ENCODE results near the gene RFWD3.
A peak's percentile ranks its signal among the peaks of the same experiment; 100 is the strongest.

The RFWD3 gene

GRCh38 chr16:74591876-74592650 lies 74.6 kb downstream of the RFWD3 start:
- Mint-ChIP-seq H3K36me3 (ENCODE audit: low read depth) (peaks cover 70% of the 10 kb centered on the region), H3K27me3 (ENCODE audit: low read depth, poor library complexity) (peaks cover 2% of the 10 kb centered on the region), H3K9me3 (peaks cover 14% of the 10 kb centered on the region), H3K4me3 (no peak overlapping the region), H3K27ac (no peak overlapping the region), H3K4me1 (peaks cover 5% of the 10 kb centered on the region)
- TF ChIP-seq CTCF (IDR thresholded peaks at IDR 0.05), result no peak
- no peak for DNase-seq

- Mint-ChIP-seq H3K27ac (no peak overlapping the region), H3K9me3 (peaks cover 26% of the 10 kb centered on the region)
Measured at GRCh38 chr16:74586948-74587347, 79.7 kb downstream of the RFWD3 start.

GRCh38 chr16:74585846-74586443 lies 80.7 kb downstream of the RFWD3 start:
- no peak for TF ChIP-seq CTCF (IDR thresholded peaks at IDR 0.05)
- DNase-seq, result no peak
- Mint-ChIP-seq H3K4me1 (peaks cover 23% of the 10 kb centered on the region), H3K27me3 (ENCODE audit: low read depth, poor library complexity) (peaks cover 2% of the 10 kb centered on the region), H3K4me3 (no peak overlapping the region), H3K36me3 (ENCODE audit: low read depth) (peaks cover 75% of the 10 kb centered on the region), H3K27ac (no peak overlapping the region), H3K9me3 (peaks cover 26% of the 10 kb centered on the region)

More at GRCh38 chr16:74586948-74587347, 79.7 kb downstream of the RFWD3 start:
- Mint-ChIP-seq H3K4me3 (no peak overlapping the region), H3K27me3 (ENCODE audit: low read depth, poor library complexity) (peaks cover 2% of the 10 kb centered on the region), H3K36me3 (ENCODE audit: low read depth) (peaks cover 71% of the 10 kb centered on the region), H3K4me1 (peaks cover 19% of the 10 kb centered on the region)
- TF ChIP-seq CTCF (IDR thresholded peaks at IDR 0.05), result no peak
- DNase-seq, result no peak

- H3K4me1 Mint-ChIP-seq, result peaks cover 32% of the 10 kb centered on the region
- no peaks in the 10 kb centered on the region for H3K27me3 Mint-ChIP-seq (ENCODE audit: low read depth, poor library complexity)
- no peak for DNase-seq
- no peak for TF ChIP-seq CTCF (IDR thresholded peaks at IDR 0.05)
- H3K9me3 Mint-ChIP-seq, result peaks cover 26% of the 10 kb centered on the region
- H3K27ac Mint-ChIP-seq, result no peak overlapping the region
- H3K36me3 Mint-ChIP-seq (ENCODE audit: low read depth), result peaks cover 78% of the 10 kb centered on the region
- H3K4me3 Mint-ChIP-seq, result no peak overlapping the region
Measured at GRCh38 chr16:74583926-74584666, 82.6 kb downstream of the RFWD3 start.

- H3K27ac Mint-ChIP-seq, result peak overlapping the region; percentile 86
- no peak for TF ChIP-seq CTCF (IDR thresholded peaks at IDR 0.05)
- peaks cover 71% of the 10 kb centered on the region for H3K36me3 Mint-ChIP-seq (ENCODE audit: low read depth)
- H3K4me1 Mint-ChIP-seq, result peaks cover 36% of the 10 kb centered on the region
- H3K4me3 Mint-ChIP-seq, result peak overlapping the region; percentile 33
- DNase-seq, result no peak
- peaks cover 26% of the 10 kb centered on the region for H3K9me3 Mint-ChIP-seq
- H3K27me3 Mint-ChIP-seq (ENCODE audit: low read depth, poor library complexity), result no peaks in the 10 kb centered on the region
Measured at GRCh38 chr16:74582970-74583369, 83.7 kb downstream of the RFWD3 start.
